Glomerular visceral epithelial cell (primary cell): ENCODE results near the gene CACYBP.
"Not testable (repeated sequence)": the region's sequence is repeated elsewhere in the genome, so short reads cannot be mapped to it uniquely, and the experiment has no call there.

Experiments
- DNase-seq: peaks from one replicate; pipeline ENCODE4 v3.0.0-alpha.2; 2016; ENCODE audit errors: extremely low spot score

Gene CACYBP

DNA sequence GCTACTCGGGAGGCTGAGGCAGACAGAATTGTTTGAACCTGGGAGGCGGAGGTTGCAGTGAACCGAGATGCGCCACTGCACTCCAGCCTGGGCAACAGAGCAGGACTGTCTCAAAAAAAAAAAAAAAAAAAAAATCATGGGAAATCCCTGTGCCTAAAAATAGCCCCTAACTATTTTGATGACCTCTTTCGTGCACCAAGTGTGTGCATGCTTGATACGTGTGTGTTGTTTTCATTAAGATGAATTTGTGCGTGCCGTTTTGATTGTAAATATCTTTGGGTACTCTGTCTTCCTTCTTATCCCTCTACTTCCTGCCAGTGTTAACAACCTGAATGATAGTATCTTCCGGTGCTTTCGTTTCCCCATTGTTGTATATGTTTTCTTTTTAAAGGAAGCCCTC is 9.8 kb downstream of the CACYBP start:
- no peak for DNase-seq

DNA sequence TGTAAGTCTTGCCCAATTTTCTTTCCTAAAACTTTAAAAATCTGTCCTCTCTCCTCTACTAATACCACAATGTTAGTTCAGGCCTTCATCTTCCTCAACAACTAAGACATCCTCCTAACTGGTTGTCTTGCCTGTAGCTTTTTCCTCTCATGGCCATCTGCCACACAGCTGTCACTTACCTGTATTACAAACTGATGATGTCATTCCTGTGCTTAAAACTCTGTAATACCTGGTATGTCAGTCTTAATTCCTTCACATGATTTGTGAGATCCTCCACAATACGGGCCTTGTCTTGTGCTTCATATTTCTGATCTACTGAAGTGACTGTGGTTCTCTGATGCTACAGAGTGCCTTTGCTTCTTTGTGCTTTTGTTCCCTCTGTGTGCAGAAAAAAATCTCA is 13.7 kb downstream of the CACYBP start:
- no peak for DNase-seq

DNA sequence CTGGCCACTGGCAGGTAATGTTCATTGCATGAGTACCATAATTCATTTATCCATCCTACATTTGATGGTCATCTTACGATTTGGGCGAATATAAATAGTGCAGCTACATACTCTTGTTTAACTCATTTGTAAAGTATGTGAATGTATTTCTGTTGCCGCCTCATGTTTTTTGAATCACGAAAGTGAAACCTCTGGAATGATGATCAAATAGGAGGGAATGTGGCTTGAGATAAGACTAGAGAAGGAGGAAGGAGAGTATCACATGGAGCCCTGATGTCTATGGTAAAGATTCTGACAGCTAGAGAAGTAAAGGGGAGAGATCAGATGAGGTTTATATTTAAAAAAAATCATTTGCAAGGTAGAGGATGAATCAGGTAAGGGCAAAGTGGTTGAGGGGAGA is 15.5 kb downstream of the CACYBP start:
- DNase-seq = peak; percentile 30

DNA sequence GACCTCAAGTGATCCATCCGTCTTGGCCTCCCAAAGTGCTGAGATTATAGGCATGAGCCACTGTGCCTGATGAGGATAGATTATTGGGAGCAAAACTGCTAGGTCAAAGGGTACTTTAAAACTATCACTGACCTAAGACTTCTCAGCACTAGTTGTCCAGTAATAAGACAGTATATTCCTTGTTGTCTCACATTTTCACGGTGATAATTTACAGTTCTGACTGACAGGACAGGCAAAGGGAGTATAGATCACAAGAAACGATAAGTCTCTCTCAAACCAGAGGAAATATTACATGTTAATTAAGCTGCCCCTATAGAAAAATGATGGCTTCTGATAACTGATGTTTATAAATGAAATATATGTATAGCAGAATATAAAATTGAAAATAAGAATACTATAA is 19.8 kb downstream of the CACYBP start:
- no peak for DNase-seq

DNA sequence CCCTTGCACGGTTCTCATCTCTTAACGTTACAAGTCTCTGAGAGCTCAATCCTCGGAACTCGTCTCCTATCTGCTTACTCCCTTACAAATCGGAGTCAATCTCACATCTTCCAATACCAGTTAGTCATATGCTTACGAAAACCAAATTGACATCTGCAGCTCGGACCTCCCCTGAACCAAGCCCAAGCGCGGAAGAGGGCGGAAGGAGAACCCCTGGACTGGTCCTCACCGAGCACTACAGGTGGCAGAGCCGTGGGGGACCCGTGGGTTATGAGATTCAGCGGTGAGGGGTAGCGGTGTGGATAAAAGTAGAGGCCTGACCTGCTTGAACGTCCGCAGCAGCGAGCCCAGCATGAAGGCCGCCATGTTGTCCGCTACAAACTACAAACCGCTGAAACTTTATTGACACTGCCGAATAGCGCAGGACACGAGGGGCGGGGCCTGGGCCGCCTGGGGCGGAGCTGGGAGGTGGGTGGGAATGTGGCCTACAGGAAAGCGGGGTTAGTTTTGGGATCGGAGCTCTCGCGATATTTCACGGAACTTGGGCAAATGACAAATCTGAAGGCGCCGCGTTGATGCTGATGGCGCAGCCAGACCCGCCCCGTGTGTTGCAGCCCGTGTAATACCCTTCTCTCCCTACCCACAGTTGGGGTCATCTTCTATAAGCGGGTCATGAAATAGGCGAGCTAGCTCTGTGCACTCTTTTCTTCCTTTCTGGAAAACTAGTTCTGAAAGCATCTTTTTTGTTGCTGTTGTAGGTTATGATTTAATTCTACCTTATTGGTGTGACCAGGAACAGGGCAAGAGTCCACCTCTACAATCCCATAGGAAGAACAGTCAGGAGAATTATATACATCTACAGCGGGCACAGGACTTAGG is 23.5 kb downstream of the CACYBP start, which contains the start of gene MRPS14:
MRPS14 (minus strand) TSS at position 383 of the 879 bp plus-strand sequence; CDS start at position 366, 17 bp downstream.
- peak; percentile 98 for DNase-seq

DNA sequence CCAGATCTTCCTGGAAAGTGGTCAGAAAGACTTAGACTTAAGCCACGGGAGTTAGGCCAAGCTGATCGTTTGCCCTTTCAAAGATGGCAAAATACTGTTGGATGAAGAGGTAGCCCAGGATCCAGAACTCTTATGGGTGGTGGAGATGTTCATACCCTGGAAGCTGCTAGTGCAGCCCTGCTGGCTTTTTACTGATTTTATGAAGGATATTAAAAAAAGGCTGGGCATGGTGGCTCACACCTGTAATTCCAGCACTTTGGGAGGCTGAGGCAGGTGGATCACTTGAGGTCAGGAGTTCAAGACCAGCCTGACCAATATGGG is 24.1 kb downstream of the CACYBP start:
- DNase-seq = not testable (repeated sequence)

DNA sequence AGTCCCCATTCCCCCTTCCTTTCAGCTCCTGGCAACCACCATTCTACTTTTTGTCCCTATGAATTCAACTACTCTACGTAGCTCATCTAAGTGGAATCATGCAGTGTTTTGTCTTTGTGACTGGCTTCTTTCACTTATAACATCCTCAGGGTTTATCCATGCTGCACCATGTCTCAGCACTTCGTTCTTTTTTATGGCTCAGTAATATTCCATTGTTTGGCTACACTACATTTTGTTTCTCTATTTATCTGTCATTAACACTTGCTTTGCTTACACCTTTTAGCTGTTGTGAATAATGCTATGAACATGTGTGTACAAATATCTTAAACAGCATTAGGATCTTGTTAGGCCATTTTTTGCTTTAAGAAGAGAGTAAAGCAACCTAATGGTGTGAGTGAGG is 25.0 kb downstream of the CACYBP start:
- no peak for DNase-seq

DNA sequence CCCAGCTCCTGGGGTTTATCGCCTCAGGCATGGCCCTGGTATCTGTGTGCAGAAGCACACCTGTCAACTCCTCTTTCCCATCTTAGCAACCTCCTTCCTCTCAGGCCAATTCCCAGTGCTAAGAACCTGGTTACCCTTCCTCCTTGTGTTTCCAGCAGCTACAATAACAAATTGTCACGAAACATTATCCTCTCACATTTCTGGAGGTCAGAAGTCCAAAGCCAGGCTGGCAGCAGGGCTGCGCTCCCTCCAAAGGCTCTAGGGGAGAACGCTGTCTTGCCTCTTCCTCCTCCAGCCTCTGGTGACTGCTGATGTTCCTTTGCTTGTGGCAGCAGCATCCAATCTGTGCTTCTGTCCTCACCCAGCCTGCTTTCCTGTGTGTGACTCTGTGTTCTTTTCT is 34.2 kb downstream of the CACYBP start:
- no peak for DNase-seq

DNA sequence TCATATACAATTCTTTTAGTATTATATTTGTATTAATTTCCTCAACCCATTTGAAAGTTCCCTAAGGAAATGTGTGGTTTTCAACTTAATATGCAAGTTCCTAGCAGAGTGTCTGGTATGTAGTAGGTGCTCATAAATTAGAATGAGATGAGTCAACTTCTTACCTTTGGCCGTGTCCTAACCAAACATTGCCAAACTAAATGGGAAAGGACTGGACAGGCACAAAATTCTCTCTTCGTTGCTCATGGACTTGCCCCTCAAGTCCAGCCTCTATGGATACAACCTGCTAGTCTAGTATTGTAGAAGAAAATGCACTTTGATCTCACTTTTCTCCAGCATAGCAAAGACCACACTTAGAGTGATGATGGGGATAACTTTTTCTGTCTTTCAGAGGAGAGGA is 35.0 kb downstream of the CACYBP start:
- DNase-seq = no peak

DNA sequence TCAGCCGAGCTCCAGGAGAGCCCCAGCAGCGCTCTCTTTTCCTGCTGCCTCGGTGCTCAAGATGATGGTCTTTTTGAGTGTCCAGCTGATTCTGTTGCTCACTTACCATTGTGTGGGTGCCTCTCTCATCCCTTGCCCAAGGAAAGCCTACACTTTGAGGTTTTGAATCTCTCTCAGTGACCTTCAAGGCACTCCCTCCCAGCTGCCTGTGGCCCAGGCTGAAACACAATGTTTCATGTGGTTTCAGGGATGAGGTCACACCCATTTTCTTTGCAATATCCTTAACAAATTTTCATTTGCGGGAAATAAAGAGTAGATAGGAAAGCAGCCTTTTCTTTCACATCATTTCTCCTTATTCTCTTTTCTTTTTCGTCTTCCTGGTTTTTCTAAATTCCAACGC is 36.1 kb downstream of the CACYBP start:
- no peak for DNase-seq

DNA sequence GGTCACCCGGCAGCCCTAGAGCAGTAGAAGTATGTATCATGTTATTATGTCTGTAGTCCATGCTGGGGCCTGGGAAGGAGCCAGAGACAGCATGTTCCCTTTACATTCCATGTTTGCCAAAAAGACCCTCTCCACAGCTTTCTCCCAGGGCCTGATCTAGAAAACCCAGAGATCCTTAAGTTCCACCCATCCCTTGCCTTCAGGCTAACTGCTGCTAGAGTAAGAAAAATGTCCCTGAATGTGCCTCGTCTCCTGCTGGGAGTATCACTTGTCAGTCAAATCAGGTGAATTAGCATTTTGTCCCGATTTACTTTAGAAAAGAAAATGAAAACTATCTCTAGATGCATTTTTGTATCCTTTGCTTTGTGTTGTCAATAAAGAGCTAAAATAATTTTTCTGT is 36.7 kb downstream of the CACYBP start:
- no peak for DNase-seq

DNA sequence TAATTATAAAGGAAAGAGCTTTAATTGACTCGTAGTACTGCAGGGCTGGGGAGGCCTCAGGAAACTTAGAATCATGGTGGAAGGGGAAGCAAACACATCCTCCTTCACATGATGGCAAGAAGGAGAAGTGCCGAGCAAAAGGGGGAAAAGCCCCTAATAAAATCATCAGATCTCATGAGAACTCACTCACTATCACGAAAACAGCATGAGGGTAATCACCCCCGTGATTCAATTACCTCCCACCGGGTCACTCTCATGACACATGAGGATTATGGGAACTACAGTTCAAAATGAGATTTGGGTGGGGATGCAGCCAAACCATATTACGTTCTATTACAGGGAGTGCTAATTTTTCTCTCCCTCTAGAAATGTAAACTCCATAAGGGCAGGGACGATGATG is 37.7 kb downstream of the CACYBP start:
- no peak for DNase-seq

DNA sequence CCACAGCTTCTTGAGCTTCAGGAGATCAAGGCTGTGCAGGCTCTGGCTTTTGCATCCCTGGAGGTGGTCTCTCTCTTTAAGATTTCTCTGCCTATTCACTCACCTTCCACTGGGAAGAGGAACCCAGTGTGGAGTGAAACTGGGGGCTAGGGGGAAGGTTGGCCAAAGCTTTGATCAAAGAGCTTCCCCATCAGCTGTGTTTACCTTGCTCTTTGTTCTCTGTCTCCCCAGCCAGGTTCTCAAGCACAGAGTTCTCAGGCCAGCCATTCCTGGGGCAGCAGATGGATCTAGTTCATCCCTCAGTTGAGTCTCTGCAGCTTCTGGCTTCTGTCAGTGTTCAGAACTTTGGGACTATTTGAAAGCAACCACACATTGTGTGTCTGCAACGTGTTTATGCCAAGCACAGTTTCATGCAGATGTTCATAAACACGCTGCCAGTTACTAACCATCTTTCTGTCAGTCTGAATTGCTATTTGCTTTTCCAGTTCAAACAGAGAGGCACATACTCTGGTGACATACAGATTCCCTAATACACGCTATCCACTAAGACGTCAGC is 40.7 kb downstream of the CACYBP start:
- no peak for DNase-seq

DNA sequence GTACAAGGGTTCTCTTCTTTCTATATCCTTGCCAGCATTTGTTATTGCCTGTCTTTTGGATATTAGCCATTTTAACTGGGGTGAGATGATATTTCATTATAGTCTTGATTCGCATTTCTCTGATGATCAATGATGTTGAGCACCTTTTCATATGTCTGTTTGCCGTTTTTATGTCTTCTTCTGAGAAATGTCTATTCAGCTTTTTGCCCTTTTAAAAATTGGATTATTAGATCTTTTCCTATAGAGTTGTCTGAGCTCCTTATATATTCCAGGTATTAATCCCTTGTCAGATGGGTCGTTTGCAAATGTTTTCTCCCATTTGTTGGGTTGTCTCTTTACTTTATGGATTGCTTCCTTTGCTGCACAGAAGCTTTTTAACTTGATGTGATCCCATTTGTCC is 42.9 kb downstream of the CACYBP start:
- no peak for DNase-seq

DNA sequence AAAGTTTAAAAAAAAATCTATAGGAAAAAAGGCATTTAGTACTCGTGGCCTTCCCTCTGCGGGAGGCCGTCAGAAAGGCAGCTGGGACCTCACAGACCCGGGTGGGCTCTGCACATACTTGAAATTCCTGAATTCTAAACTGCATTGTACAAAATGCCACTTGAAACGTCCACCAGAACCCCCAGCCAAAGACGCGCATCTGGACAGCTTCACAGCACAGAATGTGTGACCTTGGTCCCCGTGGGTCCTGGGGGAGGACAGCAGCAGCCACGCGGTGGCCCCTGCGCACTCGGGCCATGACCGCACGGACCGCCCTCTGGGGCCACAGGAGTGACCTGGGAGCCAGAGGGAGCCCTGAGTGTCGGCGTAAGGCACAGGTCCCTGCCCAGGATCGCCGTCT is 44.1 kb downstream of the CACYBP start:
- no peak for DNase-seq

DNA sequence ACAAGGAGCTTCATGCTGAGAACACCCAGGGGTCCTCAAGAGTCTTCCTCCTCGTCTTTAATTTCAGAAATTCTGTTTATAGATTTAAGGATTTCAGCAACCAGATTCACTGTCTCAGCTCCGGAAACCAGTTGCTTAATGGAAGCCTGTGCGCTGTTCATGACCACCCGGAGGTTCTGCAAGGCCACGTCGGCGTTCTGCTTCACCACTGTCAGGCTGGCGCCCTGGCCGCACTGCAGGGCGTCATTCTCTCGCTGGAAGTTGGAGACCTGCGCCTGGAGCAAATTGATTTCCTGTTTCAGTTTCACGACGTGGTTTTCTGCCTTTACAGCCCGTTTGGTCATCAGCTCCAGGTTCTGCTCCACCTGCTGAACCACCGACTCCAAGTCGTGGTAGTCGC is 44.8 kb downstream of the CACYBP start:
- not testable (repeated sequence) for DNase-seq

DNA sequence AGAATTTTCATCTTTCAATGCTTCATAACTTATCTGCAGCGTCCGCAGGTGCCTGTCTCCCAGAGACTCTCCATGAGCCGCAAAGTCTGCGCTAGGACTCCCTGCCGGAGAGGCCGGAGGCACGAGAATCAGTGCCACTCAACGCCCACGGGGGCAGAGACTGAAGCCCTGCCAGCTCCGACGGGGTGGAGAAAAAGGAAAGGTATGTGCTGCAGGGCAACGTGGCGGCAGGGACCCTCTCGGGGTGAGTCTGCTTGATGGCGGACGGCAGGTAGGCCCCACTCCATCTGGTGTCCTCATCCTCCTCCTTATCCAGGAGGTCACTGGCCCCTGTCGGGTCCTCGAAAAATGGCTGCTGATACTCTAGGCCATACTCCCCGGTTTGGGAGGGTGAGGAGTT is 45.4 kb downstream of the CACYBP start:
- DNase-seq = no peak

DNA sequence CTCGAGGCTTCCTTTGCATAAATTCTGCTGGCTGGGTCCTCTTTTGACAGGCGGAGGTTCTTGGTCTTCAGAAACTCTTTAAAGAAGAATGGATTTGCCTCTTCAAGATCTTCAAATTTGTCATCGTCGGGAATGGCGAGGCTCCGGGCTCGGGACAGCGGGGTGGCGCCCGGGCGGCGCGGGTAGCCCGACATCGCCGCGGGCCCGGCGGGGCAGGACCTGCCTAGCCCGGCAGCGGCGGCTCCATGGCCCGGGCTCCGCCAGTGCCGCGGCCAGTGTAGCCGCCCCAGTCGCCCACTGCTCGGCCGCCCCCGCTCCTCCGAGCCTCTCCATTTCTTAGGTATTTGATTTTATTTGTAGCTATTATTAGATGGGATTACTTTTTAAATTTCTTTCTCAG is 45.8 kb downstream of the CACYBP start:
- DNase-seq = no peak

DNA sequence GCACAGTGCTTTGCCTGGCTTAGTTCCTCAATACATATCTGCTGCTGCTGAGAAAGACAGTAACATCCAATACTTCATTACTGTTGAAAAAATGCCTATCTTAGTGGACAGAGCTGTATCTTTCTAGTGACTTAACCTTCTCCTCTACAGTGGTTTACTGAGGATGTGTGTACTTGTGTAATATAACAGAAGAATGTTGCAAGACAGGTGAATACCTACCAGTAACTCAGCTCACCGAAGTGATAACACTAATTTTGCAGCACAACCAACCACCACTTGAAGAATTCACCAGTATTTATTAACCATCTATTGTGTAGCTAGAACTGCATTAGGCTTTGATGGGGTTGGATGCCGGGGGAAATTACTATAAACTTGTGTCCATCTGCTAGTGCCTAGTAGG is 51.2 kb downstream of the CACYBP start:
- DNase-seq = no peak

DNA sequence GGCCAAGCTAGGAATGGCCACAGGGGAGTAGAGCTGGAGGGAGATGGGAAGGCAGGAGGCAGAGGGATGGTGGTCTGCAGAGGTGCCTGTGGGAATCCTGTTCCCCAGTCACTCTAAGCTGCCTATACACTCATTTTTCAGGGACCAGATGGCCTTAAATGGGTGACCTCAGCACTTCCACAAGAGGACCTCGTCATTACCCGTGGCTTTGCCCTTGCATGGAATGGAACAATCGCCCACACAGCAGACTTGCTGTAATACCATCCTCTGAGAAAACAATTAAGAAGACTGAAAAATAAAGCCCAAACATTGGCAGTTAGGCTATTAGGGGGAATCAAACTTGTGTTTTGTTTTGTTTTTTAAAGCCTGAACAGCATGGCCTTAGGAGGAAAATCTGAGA is 55.0 kb downstream of the CACYBP start:
- DNase-seq = no peak
